ENCODE data around the gene SPATA32.

SPATA32 gene

DNA sequence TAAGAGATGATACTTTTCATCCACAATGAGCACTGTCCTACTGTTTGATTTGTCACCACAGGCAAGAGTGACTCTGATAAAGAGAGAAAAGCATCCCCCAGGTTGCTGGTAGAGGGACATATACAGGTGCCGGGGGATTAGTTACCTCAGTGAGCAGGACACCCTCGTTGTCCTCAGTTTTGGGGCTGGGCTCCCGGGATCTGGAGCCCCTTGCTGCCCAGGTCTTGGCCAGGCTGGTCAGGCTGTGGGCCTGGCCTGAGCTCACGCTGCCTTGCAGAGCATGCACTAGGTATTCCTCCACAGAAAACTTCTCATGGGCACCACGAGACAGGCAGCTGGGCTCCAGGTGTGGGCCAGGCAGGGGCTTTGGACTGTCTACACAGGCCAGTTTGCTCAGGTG lies 24.4 kb upstream of the SPATA32 start:
- ATAC-seq = no peak

GRCh38 chr17:45284176-45285140 lies 22.6 kb upstream of the SPATA32 start:
- no peak for TF ChIP-seq ESRRG (CRISPR knock-in tag; IDR thresholded peaks at IDR 0.05)
- peak; percentile 26; the same call in 1 of the 3 replicates for ATAC-seq

More for the DNA sequence above, 24.4 kb upstream of the SPATA32 start:
- TF ChIP-seq, protein P1, sequence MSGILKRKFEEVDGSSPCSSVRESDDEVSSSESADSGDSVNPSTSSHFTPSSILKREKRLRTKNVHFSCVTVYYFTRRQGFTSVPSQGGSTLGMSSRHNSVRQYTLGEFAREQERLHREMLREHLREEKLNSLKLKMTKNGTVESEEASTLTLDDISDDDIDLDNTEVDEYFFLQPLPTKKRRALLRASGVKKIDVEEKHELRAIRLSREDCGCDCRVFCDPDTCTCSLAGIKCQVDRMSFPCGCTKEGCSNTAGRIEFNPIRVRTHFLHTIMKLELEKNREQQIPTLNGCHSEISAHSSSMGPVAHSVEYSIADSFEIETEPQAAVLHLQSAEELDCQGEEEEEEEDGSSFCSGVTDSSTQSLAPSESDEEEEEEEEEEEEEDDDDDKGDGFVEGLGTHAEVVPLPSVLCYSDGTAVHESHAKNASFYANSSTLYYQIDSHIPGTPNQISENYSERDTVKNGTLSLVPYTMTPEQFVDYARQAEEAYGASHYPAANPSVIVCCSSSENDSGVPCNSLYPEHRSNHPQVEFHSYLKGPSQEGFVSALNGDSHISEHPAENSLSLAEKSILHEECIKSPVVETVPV (CRISPR knock-in tag; IDR thresholded peaks at IDR 0.05) = no peak
- no peak for TF ChIP-seq ZC3H10 (CRISPR knock-in tag; IDR thresholded peaks at IDR 0.05)
- no peak for TF ChIP-seq GLIS3 (CRISPR knock-in tag; IDR thresholded peaks at IDR 0.05)
- TF ChIP-seq OSR1 (CRISPR knock-in tag; IDR thresholded peaks at IDR 0.05) = no peak
- no peak for TF ChIP-seq ZFP3 (CRISPR knock-in tag; IDR thresholded peaks at IDR 0.05)
- TF ChIP-seq ARNTL (CRISPR knock-in tag; IDR thresholded peaks at IDR 0.05; ENCODE audit: borderline replicate concordance, low read depth) = no peak
- TF ChIP-seq, protein P2, sequence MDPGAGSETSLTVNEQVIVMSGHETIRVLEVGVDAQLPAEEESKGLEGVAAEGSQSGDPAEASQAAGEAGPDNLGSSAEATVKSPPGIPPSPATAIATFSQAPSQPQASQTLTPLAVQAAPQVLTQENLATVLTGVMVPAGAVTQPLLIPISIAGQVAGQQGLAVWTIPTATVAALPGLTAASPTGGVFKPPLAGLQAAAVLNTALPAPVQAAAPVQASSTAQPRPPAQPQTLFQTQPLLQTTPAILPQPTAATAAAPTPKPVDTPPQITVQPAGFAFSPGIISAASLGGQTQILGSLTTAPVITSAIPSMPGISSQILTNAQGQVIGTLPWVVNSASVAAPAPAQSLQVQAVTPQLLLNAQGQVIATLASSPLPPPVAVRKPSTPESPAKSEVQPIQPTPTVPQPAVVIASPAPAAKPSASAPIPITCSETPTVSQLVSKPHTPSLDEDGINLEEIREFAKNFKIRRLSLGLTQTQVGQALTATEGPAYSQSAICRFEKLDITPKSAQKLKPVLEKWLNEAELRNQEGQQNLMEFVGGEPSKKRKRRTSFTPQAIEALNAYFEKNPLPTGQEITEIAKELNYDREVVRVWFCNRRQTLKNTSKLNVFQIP (CRISPR knock-in tag; IDR thresholded peaks at IDR 0.05; ENCODE audit: borderline replicate concordance, low read depth) = no peak
- no peak for TF ChIP-seq CSDC2 (CRISPR knock-in tag; IDR thresholded peaks at IDR 0.05)
- no peak for TF ChIP-seq ZNF565 (CRISPR knock-in tag; conservative IDR thresholded peaks at IDR 0.05; ENCODE audit: low read depth)
- no peak for TF ChIP-seq PPARA (CRISPR knock-in tag; IDR thresholded peaks at IDR 0.05; ENCODE audit: borderline replicate concordance)
- TF ChIP-seq ZFP30 (CRISPR knock-in tag; IDR thresholded peaks at IDR 0.05) = no peak
- TF ChIP-seq, protein P3, sequence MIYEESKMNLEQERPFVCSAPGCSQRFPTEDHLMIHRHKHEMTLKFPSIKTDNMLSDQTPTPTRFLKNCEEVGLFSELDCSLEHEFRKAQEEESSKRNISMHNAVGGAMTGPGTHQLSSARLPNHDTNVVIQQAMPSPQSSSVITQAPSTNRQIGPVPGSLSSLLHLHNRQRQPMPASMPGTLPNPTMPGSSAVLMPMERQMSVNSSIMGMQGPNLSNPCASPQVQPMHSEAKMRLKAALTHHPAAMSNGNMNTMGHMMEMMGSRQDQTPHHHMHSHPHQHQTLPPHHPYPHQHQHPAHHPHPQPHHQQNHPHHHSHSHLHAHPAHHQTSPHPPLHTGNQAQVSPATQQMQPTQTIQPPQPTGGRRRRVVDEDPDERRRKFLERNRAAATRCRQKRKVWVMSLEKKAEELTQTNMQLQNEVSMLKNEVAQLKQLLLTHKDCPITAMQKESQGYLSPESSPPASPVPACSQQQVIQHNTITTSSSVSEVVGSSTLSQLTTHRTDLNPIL (CRISPR knock-in tag; IDR thresholded peaks at IDR 0.05; ENCODE audit: low read depth) = no peak
- TF ChIP-seq, protein P4, sequence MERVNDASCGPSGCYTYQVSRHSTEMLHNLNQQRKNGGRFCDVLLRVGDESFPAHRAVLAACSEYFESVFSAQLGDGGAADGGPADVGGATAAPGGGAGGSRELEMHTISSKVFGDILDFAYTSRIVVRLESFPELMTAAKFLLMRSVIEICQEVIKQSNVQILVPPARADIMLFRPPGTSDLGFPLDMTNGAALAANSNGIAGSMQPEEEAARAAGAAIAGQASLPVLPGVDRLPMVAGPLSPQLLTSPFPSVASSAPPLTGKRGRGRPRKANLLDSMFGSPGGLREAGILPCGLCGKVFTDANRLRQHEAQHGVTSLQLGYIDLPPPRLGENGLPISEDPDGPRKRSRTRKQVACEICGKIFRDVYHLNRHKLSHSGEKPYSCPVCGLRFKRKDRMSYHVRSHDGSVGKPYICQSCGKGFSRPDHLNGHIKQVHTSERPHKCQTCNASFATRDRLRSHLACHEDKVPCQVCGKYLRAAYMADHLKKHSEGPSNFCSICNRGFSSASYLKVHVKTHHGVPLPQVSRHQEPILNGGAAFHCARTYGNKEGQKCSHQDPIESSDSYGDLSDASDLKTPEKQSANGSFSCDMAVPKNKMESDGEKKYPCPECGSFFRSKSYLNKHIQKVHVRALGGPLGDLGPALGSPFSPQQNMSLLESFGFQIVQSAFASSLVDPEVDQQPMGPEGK (CRISPR knock-in tag; IDR thresholded peaks at IDR 0.05; ENCODE audit: borderline replicate concordance) = no peak

DNA sequence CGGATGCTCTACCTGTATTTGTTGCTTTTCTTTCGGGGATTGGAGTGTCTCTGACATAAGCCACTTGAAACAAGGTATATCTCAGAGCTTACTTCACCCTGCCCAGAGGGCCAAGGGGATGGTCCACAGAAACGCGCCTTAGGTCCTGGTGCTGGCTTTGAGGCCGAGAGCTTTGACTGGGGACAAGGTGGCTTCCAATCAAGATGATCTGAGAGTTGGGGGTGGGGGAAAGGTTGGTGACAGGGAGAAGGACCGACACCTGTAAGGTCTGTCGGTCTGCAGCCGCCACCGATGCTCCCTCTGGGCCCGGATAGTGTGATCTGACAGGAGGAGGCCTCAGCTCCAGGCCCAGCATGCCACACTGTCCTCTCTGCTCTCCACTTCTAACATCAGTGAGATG lies 21.8 kb upstream of the SPATA32 start:
- no peak for ATAC-seq
- TF ChIP-seq, protein P3 (CRISPR knock-in tag; IDR thresholded peaks at IDR 0.05; ENCODE audit: low read depth) = no peak
- TF ChIP-seq CSDC2 (CRISPR knock-in tag; IDR thresholded peaks at IDR 0.05) = no peak
- no peak for TF ChIP-seq ZNF70 (CRISPR knock-in tag; IDR thresholded peaks at IDR 0.05)
- no peak for TF ChIP-seq ZC3H10 (CRISPR knock-in tag; IDR thresholded peaks at IDR 0.05)
- no peak for TF ChIP-seq OSR1 (CRISPR knock-in tag; IDR thresholded peaks at IDR 0.05)
- TF ChIP-seq ISL1 (CRISPR knock-in tag; IDR thresholded peaks at IDR 0.05) = no peak
- TF ChIP-seq BACH2 (CRISPR knock-in tag; IDR thresholded peaks at IDR 0.05; ENCODE audit: borderline replicate concordance) = no peak
- TF ChIP-seq, protein P2 (CRISPR knock-in tag; IDR thresholded peaks at IDR 0.05; ENCODE audit: borderline replicate concordance, low read depth) = no peak
- no peak for TF ChIP-seq ARNTL (CRISPR knock-in tag; IDR thresholded peaks at IDR 0.05; ENCODE audit: borderline replicate concordance, low read depth)
- TF ChIP-seq, protein P5, sequence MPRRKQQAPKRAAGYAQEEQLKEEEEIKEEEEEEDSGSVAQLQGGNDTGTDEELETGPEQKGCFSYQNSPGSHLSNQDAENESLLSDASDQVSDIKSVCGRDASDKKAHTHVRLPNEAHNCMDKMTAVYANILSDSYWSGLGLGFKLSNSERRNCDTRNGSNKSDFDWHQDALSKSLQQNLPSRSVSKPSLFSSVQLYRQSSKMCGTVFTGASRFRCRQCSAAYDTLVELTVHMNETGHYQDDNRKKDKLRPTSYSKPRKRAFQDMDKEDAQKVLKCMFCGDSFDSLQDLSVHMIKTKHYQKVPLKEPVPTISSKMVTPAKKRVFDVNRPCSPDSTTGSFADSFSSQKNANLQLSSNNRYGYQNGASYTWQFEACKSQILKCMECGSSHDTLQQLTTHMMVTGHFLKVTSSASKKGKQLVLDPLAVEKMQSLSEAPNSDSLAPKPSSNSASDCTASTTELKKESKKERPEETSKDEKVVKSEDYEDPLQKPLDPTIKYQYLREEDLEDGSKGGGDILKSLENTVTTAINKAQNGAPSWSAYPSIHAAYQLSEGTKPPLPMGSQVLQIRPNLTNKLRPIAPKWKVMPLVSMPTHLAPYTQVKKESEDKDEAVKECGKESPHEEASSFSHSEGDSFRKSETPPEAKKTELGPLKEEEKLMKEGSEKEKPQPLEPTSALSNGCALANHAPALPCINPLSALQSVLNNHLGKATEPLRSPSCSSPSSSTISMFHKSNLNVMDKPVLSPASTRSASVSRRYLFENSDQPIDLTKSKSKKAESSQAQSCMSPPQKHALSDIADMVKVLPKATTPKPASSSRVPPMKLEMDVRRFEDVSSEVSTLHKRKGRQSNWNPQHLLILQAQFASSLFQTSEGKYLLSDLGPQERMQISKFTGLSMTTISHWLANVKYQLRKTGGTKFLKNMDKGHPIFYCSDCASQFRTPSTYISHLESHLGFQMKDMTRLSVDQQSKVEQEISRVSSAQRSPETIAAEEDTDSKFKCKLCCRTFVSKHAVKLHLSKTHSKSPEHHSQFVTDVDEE (CRISPR knock-in tag; IDR thresholded peaks at IDR 0.05) = no peak
- TF ChIP-seq ZFP30 (CRISPR knock-in tag; IDR thresholded peaks at IDR 0.05) = no peak
- no peak for TF ChIP-seq GLIS3 (CRISPR knock-in tag; IDR thresholded peaks at IDR 0.05)

Measured in SK-N-SH treated with all-trans-retinoic acid at 6 μM for 48 hours (cell line).